HL-60 (cell line): ENCODE data around the gene PCDHB1.

Experiments used
- DNase-seq, 2 experiments: peaks; one replicate each; pipeline ENCODE4 v3.0.0-alpha.2; 2010 to 2020; ENCODE audit warnings: low read depth in 1 of 2, low spot score in 1 of 2
- H3K27ac ChIP-seq: fragments of 250-450 bp; sonication (Bioruptor Pico); replicated peaks from 2 replicates; pipeline ENCODE4 v1.5.1; 2020; ENCODE audit warnings: mild to moderate bottlenecking, moderate library complexity
- H3K27me3 ChIP-seq: fragments of 250-450 bp; sonication (Bioruptor Pico); 2 replicates; pipeline ENCODE4 v1.5.1; 2021; ENCODE audit warnings: mild to moderate bottlenecking, moderate library complexity; ENCODE audit not compliant: insufficient read depth, poor library complexity, severe bottlenecking
- H3K4me3 ChIP-seq: replicated peaks from 2 replicates; pipeline ENCODE4 v1.5.1; 2011; ENCODE audit warnings: mild to moderate bottlenecking, control low read depth, low read length; ENCODE audit not compliant: insufficient read depth
- GABPA ChIP-seq: IDR thresholded peaks from 2 replicates; pipeline ENCODE4 v1.6.1; 2012; ENCODE audit warnings: low read depth
- POLR2AphosphoS5 ChIP-seq: IDR thresholded peaks from 2 replicates; pipeline ENCODE4 v1.6.1; 2012; ENCODE audit warnings: low read depth
- SPI1 ChIP-seq: IDR thresholded peaks from 2 replicates; pipeline ENCODE4 v1.6.1; 2012; ENCODE audit warnings: low read depth, mild to moderate bottlenecking, borderline replicate concordance
- TF ChIP-seq, protein P1 (sequence below): IDR thresholded peaks from 2 replicates; pipeline ENCODE4 v1.6.1; 2012; ENCODE audit warnings: low read depth; ENCODE audit not compliant: insufficient replicate concordance
- TF ChIP-seq, protein P2 (sequence below): IDR thresholded peaks from one replicate; pipeline ENCODE4 v1.5.1; 2011; ENCODE audit warnings: low read length, control low read depth, inconsistent platforms; ENCODE audit not compliant: insufficient read depth

Gene PCDHB1

DNA sequence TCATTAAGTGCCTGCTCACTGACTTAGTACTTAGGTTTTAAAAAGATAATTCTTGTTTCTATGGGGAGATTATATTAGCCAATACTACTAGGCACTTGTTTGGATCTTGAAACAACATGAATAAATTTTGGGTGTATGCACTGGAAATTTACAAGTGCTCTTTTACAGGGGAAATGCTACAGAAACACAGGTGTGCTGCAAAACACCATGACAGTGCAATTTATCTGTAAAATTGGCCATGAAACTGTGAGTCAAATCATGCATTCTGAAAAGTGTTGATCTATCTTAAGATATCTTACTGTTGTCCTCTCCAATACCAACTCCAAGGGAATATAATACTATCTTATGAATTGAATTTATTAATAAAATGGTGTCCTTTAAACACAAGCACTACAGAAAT is 12.1 kb upstream of the PCDHB1 start:
- no peaks in the 10 kb centered on the region for H3K27me3 ChIP-seq
- no peak for TF ChIP-seq GABPA
- TF ChIP-seq POLR2AphosphoS5 = no peak
- H3K4me3 ChIP-seq = no peak overlapping the region
- DNase-seq = no peak
- no peak overlapping the region for H3K27ac ChIP-seq

DNA sequence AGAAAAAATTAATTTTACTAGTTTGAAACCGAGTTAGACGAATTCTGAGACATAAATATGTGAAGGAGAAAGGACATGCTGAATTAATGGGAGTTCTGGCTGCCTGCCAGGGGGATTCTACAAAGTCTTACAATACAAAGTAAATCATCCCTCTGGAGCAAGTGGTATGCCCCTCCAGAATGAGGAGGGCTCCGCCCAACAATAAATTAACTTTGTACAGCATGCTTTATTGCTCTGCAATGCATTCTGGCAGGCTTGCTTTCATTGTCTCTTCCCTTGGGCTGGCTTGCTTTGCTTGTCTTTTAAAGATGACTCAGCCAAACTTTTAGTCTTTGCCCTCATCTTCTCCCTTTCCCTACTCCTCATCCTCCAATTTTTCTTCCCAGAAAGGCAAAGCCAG is 11.7 kb upstream of the PCDHB1 start:
- H3K4me3 ChIP-seq = no peak overlapping the region
- H3K27ac ChIP-seq = no peak overlapping the region
- DNase-seq = no peak
- no peaks in the 10 kb centered on the region for H3K27me3 ChIP-seq
- TF ChIP-seq, protein P1, sequence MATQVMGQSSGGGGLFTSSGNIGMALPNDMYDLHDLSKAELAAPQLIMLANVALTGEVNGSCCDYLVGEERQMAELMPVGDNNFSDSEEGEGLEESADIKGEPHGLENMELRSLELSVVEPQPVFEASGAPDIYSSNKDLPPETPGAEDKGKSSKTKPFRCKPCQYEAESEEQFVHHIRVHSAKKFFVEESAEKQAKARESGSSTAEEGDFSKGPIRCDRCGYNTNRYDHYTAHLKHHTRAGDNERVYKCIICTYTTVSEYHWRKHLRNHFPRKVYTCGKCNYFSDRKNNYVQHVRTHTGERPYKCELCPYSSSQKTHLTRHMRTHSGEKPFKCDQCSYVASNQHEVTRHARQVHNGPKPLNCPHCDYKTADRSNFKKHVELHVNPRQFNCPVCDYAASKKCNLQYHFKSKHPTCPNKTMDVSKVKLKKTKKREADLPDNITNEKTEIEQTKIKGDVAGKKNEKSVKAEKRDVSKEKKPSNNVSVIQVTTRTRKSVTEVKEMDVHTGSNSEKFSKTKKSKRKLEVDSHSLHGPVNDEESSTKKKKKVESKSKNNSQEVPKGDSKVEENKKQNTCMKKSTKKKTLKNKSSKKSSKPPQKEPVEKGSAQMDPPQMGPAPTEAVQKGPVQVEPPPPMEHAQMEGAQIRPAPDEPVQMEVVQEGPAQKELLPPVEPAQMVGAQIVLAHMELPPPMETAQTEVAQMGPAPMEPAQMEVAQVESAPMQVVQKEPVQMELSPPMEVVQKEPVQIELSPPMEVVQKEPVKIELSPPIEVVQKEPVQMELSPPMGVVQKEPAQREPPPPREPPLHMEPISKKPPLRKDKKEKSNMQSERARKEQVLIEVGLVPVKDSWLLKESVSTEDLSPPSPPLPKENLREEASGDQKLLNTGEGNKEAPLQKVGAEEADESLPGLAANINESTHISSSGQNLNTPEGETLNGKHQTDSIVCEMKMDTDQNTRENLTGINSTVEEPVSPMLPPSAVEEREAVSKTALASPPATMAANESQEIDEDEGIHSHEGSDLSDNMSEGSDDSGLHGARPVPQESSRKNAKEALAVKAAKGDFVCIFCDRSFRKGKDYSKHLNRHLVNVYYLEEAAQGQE = no peak
- no peak for TF ChIP-seq SPI1
- TF ChIP-seq GABPA = no peak
- TF ChIP-seq POLR2AphosphoS5 = no peak
- TF ChIP-seq, protein P2, sequence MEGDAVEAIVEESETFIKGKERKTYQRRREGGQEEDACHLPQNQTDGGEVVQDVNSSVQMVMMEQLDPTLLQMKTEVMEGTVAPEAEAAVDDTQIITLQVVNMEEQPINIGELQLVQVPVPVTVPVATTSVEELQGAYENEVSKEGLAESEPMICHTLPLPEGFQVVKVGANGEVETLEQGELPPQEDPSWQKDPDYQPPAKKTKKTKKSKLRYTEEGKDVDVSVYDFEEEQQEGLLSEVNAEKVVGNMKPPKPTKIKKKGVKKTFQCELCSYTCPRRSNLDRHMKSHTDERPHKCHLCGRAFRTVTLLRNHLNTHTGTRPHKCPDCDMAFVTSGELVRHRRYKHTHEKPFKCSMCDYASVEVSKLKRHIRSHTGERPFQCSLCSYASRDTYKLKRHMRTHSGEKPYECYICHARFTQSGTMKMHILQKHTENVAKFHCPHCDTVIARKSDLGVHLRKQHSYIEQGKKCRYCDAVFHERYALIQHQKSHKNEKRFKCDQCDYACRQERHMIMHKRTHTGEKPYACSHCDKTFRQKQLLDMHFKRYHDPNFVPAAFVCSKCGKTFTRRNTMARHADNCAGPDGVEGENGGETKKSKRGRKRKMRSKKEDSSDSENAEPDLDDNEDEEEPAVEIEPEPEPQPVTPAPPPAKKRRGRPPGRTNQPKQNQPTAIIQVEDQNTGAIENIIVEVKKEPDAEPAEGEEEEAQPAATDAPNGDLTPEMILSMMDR = no peak

DNA sequence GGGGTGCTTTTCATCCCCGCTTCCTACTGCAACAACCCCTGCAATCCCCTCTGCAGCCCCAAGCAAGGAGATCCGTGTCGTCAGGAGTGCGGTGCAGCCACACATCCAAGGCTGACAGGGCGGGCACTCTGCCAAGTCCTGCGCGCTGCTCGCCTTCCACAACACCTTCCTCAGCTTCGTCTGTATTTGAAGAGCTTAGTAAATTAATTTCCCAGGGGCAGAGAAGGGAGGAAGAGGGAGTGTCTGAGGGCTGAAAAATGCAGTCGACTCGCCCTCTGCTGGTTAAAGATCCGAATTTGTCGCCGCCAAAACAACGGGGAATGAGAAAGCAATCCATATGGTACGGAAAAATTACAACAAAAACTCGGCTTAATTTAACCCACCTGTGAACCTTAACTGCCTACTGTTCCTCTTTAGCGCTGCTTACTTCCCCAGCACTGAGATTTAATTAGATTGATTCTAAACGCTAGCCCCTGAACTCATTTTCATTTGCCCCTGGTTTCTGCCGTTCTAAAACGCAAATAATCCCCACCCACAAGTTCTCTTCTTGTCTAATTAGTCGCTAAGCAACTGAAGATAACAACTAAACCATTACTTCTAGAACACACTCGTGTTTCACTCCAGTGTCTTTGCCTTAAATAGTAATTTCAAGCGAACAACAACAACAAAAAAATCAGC is 10.9 kb upstream of the PCDHB1 start:
- H3K27me3 ChIP-seq = no peaks in the 10 kb centered on the region
- H3K27ac ChIP-seq = no peak overlapping the region
- H3K4me3 ChIP-seq = no peak overlapping the region
- DNase-seq = no peak
- no peak for TF ChIP-seq POLR2AphosphoS5
- TF ChIP-seq, protein P2 = no peak
- TF ChIP-seq, protein P1 = no peak
- no peak for TF ChIP-seq SPI1
- TF ChIP-seq GABPA = no peak

DNA sequence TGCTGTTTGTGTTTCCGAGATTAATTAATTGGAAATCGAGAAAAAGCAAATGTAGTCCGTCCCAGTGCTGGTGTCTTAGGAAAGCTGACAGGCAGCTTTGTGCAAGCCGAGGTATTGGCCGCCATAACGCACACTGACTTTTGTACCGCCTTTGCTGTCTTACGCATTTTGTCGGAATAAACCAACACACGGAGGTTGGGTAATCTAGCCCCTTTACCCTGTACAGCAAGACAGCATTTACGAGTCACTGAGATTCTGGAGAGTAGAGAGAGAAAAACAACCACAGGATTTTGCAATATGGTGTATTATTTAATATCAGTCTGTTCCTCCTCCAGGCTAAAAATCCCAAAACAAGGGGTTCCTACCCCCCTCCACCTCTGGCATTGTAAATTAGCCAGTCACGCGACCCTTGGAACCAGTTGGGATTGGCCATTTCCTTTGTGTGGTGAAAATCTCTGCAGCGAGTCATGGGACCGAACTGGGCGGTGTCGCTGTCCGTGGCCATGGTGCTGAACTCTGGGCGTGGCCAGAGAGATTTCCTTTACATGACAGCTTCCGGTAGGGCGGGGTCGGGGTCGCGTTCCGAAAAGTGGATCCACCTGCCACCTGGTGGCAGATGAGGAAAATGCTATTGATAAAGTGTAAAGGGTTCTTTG is 10.3 kb upstream of the PCDHB1 start:
- H3K4me3 ChIP-seq = no peak overlapping the region

More for the DNA sequence above, 10.3 kb upstream of the PCDHB1 start:
- peak; percentile 42 to 78 for DNase-seq
- no peak overlapping the region for H3K27ac ChIP-seq
- H3K27me3 ChIP-seq = no peaks in the 10 kb centered on the region
- TF ChIP-seq POLR2AphosphoS5 (no peak), GABPA (peak; percentile 57; the same call in 1 of the 2 replicates)
- TF ChIP-seq, protein P1 = peak; percentile 98
- TF ChIP-seq, protein P2 = peak; percentile 17
